ENCODE results near the gene NHERF1.

NHERF1 gene

GRCh38 chr17:74767111-74767516 is 18.7 kb downstream of the NHERF1 start:
- Histone ChIP-seq H3K4me3 (ENCODE audit: low read depth, low read length) (no peak overlapping the region), H3K27ac (no peak overlapping the region), H3K36me3 (replicated peaks) (peaks cover 19% of the 10 kb centered on the region), H3K27me3 (replicated peaks) (no peaks in the 10 kb centered on the region)
- in situ Hi-C loops (cut with HindIII; ENCODE audit: low pct_ligation_motif_present, low sequenced_read_pairs) = no loop called here
- TF ChIP-seq CTCF (IDR thresholded peaks at IDR 0.05; ENCODE audit: low read depth, low read length, missing control alignments) = no peak
- DNase-seq = no peak

GRCh38 chr17:74768069-74768762 is 19.8 kb downstream of the NHERF1 start:
- Histone ChIP-seq H3K27ac (no peak overlapping the region), H3K36me3 (replicated peaks) (peaks cover 30% of the 10 kb centered on the region), H3K4me3 (ENCODE audit: low read depth, low read length) (no peak overlapping the region), H3K27me3 (replicated peaks) (no peaks in the 10 kb centered on the region)
- no peak for DNase-seq
- in situ Hi-C loops (cut with HindIII; ENCODE audit: low pct_ligation_motif_present, low sequenced_read_pairs) = no loop called here
- TF ChIP-seq CTCF (IDR thresholded peaks at IDR 0.05; ENCODE audit: low read depth, low read length, missing control alignments) = no peak

GRCh38 chr17:74768763-74769114 is 20.3 kb downstream of the NHERF1 start:
- H3K36me3 ChIP-seq (replicated peaks) = peaks cover 34% of the 10 kb centered on the region

GRCh38 chr17:74769266-74769855 is 20.9 kb downstream of the NHERF1 start:
- peaks cover 34% of the 10 kb centered on the region for H3K36me3 ChIP-seq (replicated peaks)
- no peak for DNase-seq
- no peaks in the 10 kb centered on the region for H3K27me3 ChIP-seq (replicated peaks)
- in situ Hi-C loops (cut with HindIII; ENCODE audit: low pct_ligation_motif_present, low sequenced_read_pairs) = no loop called here
- H3K27ac ChIP-seq = no peak overlapping the region
- H3K4me3 ChIP-seq (ENCODE audit: low read depth, low read length) = no peak overlapping the region
- no peak for TF ChIP-seq CTCF (IDR thresholded peaks at IDR 0.05; ENCODE audit: low read depth, low read length, missing control alignments)

More at GRCh38 chr17:74768763-74769114, 20.3 kb downstream of the NHERF1 start:
- no peak for DNase-seq
- Histone ChIP-seq H3K4me3 (ENCODE audit: low read depth, low read length) (no peak overlapping the region), H3K27ac (no peak overlapping the region), H3K27me3 (replicated peaks) (no peaks in the 10 kb centered on the region)
- no peak for TF ChIP-seq CTCF (IDR thresholded peaks at IDR 0.05; ENCODE audit: low read depth, low read length, missing control alignments)
- in situ Hi-C loops (cut with HindIII; ENCODE audit: low pct_ligation_motif_present, low sequenced_read_pairs) = no loop called here

- TF ChIP-seq CTCF (IDR thresholded peaks at IDR 0.05; ENCODE audit: low read depth, low read length, missing control alignments) = no peak
- no peak overlapping the region for H3K4me3 ChIP-seq (ENCODE audit: low read depth, low read length)
- H3K36me3 ChIP-seq (replicated peaks) = peaks cover 34% of the 10 kb centered on the region
- H3K27ac ChIP-seq = no peak overlapping the region
- no peaks in the 10 kb centered on the region for H3K27me3 ChIP-seq (replicated peaks)
- in situ Hi-C loops (cut with HindIII; ENCODE audit: low pct_ligation_motif_present, low sequenced_read_pairs) = no loop called here
- no peak for DNase-seq
These were observed 21.5 kb downstream of the NHERF1 start for GRCh38 chr17:74769856-74770497.

Data from brain microvascular endothelial cell (primary cell).